ENCODE results near the gene SETBP1. TPM values are rescaled to one million over a fixed set of nuclear protein-coding genes. Genes with fewer than 3 reads are reported as not detected.

The SETBP1 gene
- total RNA-seq, 1 donor from 2014 or later, result 80.0 TPM

DNA sequence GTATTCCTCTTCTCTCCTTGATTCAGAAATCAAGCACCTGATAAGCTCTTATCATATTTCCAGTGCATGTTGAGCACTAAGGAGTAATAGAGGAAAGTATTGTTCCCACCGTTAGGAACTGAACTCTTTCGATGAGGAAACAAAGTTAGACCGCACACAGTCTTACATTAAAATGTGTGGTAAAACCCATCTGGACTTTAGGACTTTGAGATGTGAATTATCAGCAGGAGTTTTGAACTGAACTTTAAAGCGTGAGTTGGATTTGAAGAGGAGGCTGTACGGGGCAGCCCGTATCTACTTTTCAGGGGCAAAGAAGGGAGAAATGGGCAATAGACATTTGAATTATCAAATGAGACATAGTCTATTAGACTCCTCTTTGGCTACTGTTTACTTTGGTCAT lies 134.4 kb downstream of the SETBP1 start:
- no peaks in the 10 kb centered on the region for H3K9me3 Mint-ChIP-seq (ENCODE audit: unreplicated experiment)
- H3K36me3 Mint-ChIP-seq (ENCODE audit: unreplicated experiment), result peaks cover 17% of the 10 kb centered on the region
- H3K27ac Mint-ChIP-seq (ENCODE audit: unreplicated experiment), result no peak overlapping the region
- H3K4me3 Mint-ChIP-seq (ENCODE audit: unreplicated experiment), result no peak overlapping the region
- no peak for DNase-seq (ENCODE audit: extremely low spot score, unreplicated experiment)
- no peaks in the 10 kb centered on the region for H3K27me3 Mint-ChIP-seq (ENCODE audit: unreplicated experiment)
- peaks cover 19% of the 10 kb centered on the region for H3K4me1 Mint-ChIP-seq (ENCODE audit: unreplicated experiment)
- TF ChIP-seq, protein P1, sequence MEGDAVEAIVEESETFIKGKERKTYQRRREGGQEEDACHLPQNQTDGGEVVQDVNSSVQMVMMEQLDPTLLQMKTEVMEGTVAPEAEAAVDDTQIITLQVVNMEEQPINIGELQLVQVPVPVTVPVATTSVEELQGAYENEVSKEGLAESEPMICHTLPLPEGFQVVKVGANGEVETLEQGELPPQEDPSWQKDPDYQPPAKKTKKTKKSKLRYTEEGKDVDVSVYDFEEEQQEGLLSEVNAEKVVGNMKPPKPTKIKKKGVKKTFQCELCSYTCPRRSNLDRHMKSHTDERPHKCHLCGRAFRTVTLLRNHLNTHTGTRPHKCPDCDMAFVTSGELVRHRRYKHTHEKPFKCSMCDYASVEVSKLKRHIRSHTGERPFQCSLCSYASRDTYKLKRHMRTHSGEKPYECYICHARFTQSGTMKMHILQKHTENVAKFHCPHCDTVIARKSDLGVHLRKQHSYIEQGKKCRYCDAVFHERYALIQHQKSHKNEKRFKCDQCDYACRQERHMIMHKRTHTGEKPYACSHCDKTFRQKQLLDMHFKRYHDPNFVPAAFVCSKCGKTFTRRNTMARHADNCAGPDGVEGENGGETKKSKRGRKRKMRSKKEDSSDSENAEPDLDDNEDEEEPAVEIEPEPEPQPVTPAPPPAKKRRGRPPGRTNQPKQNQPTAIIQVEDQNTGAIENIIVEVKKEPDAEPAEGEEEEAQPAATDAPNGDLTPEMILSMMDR (IDR thresholded peaks at IDR 0.05), result no peak

DNA sequence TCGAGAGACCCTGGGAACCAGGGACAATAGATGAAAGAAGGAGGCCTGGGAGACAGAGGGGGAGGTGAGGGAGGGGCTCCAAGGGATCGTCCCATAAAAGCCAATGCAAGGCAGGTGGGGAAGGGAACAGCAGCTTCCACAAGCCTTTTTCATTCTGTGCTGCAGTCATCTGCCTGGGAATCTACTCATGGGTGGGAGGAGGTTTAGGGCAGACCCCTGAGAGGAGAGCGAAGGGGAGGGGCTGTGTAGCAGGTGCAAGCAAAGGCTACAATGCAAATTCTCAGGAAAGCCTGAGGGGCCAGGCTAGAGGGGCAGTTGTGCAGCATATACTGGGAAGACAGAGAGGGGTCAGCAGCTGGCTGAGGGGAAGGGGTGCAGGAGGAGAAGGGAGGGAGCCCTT lies 135.4 kb downstream of the SETBP1 start:
- H3K4me1 Mint-ChIP-seq (ENCODE audit: unreplicated experiment), result peaks cover 28% of the 10 kb centered on the region
- H3K4me3 Mint-ChIP-seq (ENCODE audit: unreplicated experiment), result no peak overlapping the region
- H3K36me3 Mint-ChIP-seq (ENCODE audit: unreplicated experiment), result peaks cover 20% of the 10 kb centered on the region
- H3K27me3 Mint-ChIP-seq (ENCODE audit: unreplicated experiment), result no peaks in the 10 kb centered on the region
- no peaks in the 10 kb centered on the region for H3K9me3 Mint-ChIP-seq (ENCODE audit: unreplicated experiment)
- no peak for DNase-seq (ENCODE audit: extremely low spot score, unreplicated experiment)
- TF ChIP-seq, protein P1 (IDR thresholded peaks at IDR 0.05), result no peak
- no peak overlapping the region for H3K27ac Mint-ChIP-seq (ENCODE audit: unreplicated experiment)

DNA sequence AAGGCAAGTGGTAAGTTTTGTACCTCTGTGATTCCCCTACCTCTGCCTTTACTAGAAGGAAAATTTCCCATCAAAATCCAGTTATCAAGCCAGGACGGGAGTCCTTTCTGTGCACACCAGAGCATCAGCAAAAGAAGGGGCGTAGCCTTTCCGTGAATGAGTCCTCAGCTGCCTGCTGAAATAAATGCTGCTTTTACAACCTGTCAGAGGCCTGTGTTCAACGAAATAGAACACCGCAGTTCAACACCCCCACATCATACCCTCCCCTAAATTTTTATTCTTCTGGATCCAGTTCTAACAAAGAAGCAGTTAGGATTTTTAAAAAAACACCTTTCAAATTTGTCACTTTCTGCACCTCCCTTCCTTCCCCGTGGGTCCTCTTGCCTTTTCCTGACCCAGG lies 135.8 kb downstream of the SETBP1 start:
- H3K4me3 Mint-ChIP-seq (ENCODE audit: unreplicated experiment), result no peak overlapping the region

GRCh38 chr18:44817831-44818473 lies 137.3 kb downstream of the SETBP1 start:
- Mint-ChIP-seq H3K9me3 (ENCODE audit: unreplicated experiment) (no peaks in the 10 kb centered on the region), H3K4me1 (ENCODE audit: unreplicated experiment) (peaks cover 40% of the 10 kb centered on the region), H3K36me3 (ENCODE audit: unreplicated experiment) (peaks cover 27% of the 10 kb centered on the region), H3K27me3 (ENCODE audit: unreplicated experiment) (no peaks in the 10 kb centered on the region), H3K4me3 (ENCODE audit: unreplicated experiment) (no peak overlapping the region), H3K27ac (ENCODE audit: unreplicated experiment) (no peak overlapping the region)
- DNase-seq (ENCODE audit: extremely low spot score, unreplicated experiment), result no peak
- TF ChIP-seq, protein P1 (IDR thresholded peaks at IDR 0.05), result no peak

More for the DNA sequence above, 135.8 kb downstream of the SETBP1 start:
- Mint-ChIP-seq H3K4me1 (ENCODE audit: unreplicated experiment) (peaks cover 32% of the 10 kb centered on the region), H3K27me3 (ENCODE audit: unreplicated experiment) (no peaks in the 10 kb centered on the region), H3K9me3 (ENCODE audit: unreplicated experiment) (no peaks in the 10 kb centered on the region), H3K36me3 (ENCODE audit: unreplicated experiment) (peaks cover 20% of the 10 kb centered on the region), H3K27ac (ENCODE audit: unreplicated experiment) (no peak overlapping the region)
- TF ChIP-seq, protein P1 (IDR thresholded peaks at IDR 0.05), result no peak
- no peak for DNase-seq (ENCODE audit: extremely low spot score, unreplicated experiment)

GRCh38 chr18:44818668-44819403 lies 138.1 kb downstream of the SETBP1 start:
- Mint-ChIP-seq H3K4me1 (ENCODE audit: unreplicated experiment) (peaks cover 49% of the 10 kb centered on the region), H3K36me3 (ENCODE audit: unreplicated experiment) (peaks cover 27% of the 10 kb centered on the region), H3K4me3 (ENCODE audit: unreplicated experiment) (no peak overlapping the region), H3K27me3 (ENCODE audit: unreplicated experiment) (no peaks in the 10 kb centered on the region), H3K9me3 (ENCODE audit: unreplicated experiment) (no peaks in the 10 kb centered on the region), H3K27ac (ENCODE audit: unreplicated experiment) (peak overlapping the region; percentile 20)
- DNase-seq (ENCODE audit: extremely low spot score, unreplicated experiment), result no peak
- TF ChIP-seq, protein P1 (IDR thresholded peaks at IDR 0.05), result no peak
